ENCODE results near the gene PARVB. TPM values are rescaled to one million over a fixed set of nuclear protein-coding genes. Genes with fewer than 3 reads are reported as not detected.

PARVB gene
- total and polyA plus RNA-seq, 2 donors (not counting 3 experiments of a cell fraction or from before 2014, with no cell fraction given) = 155 to 162 TPM

DNA sequence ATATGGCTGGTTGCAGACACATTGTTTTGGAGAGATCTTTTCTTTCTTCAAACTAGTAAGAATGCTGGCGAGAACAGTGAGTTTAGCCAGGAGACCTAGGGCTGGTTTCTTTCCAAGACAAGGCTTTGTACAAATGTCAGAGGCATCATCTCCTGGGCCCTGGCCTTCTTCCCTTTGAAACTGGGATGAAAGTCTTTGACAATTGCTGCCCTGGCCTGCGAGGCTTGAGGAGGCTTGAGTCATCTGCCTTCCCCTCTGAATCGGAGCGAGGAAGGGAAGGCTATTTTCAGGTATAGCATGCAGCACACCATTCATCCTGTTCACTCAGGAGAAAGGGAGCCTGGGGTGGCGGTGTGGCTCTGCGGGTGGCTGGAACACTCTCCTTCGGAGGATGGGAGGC lies 135.1 kb downstream of the PARVB start:
- H4K20me1 ChIP-seq (replicated peaks; ENCODE audit: control insufficient read depth, extremely low read depth, insufficient read depth, low read length) = no peaks in the 10 kb centered on the region
- no peaks in the 10 kb centered on the region for H3K79me2 ChIP-seq (ENCODE audit: control insufficient read depth, insufficient read depth, low read length)
- TF ChIP-seq POLR2AphosphoS5 (IDR thresholded peaks at IDR 0.05; ENCODE audit: insufficient read depth, low read depth, low read length) = no peak
- no peak for TF ChIP-seq GATA2 (IDR thresholded peaks at IDR 0.05; ENCODE audit: insufficient read depth, insufficient read length, low read depth, low read length)
- TF ChIP-seq, protein P1, sequence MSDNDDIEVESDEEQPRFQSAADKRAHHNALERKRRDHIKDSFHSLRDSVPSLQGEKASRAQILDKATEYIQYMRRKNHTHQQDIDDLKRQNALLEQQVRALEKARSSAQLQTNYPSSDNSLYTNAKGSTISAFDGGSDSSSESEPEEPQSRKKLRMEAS (IDR thresholded peaks at IDR 0.05; ENCODE audit: insufficient read depth, insufficient read length) = no peak
- TF ChIP-seq FOS (IDR thresholded peaks at IDR 0.05; ENCODE audit: borderline replicate concordance, insufficient read depth, low read length) = no peak
- TF ChIP-seq, protein P2, sequence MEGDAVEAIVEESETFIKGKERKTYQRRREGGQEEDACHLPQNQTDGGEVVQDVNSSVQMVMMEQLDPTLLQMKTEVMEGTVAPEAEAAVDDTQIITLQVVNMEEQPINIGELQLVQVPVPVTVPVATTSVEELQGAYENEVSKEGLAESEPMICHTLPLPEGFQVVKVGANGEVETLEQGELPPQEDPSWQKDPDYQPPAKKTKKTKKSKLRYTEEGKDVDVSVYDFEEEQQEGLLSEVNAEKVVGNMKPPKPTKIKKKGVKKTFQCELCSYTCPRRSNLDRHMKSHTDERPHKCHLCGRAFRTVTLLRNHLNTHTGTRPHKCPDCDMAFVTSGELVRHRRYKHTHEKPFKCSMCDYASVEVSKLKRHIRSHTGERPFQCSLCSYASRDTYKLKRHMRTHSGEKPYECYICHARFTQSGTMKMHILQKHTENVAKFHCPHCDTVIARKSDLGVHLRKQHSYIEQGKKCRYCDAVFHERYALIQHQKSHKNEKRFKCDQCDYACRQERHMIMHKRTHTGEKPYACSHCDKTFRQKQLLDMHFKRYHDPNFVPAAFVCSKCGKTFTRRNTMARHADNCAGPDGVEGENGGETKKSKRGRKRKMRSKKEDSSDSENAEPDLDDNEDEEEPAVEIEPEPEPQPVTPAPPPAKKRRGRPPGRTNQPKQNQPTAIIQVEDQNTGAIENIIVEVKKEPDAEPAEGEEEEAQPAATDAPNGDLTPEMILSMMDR (IDR thresholded peaks at IDR 0.05; ENCODE audit: extremely low read depth in 1 of 2, insufficient read depth in 1 of 2, low read depth in 1 of 2, low read length in 2 of 2) = no peak
- no peak for TF ChIP-seq MYC (IDR thresholded peaks at IDR 0.05; ENCODE audit: low read depth, low read length)
- TF ChIP-seq POLR2A (IDR thresholded peaks at IDR 0.05; ENCODE audit: low read depth, low read length) = no peak
- no peak for TF ChIP-seq JUN (IDR thresholded peaks at IDR 0.05; ENCODE audit: borderline replicate concordance, insufficient read depth, insufficient read length, low read depth)
- TF ChIP-seq EZH2 (IDR thresholded peaks at IDR 0.05; ENCODE audit: borderline replicate concordance, low read depth, low read length, severe bottlenecking) = no peak
- BruUV-seq (replicated peaks) = no TSS peak
- H3K27me3 ChIP-seq (ENCODE audit: control insufficient read depth in 2 of 2, insufficient read depth in 2 of 2, low read length in 2 of 2) = no peaks in the 10 kb centered on the region
- H3K9ac ChIP-seq (replicated peaks; ENCODE audit: extremely low read depth, insufficient read depth, low read length) = no peak overlapping the region
- dilution Hi-C loops (cut with MboI; ENCODE audit: extremely low pct_ligation_motif_present, low sequenced_read_pairs) = no loop called here
- H3K4me2 ChIP-seq (ENCODE audit: insufficient read depth, low read length) = no peak overlapping the region
- ChIA-PET POLR2A (no interaction called here), CTCF (no interaction called here)
- no peak overlapping the region for H2AFZ ChIP-seq (ENCODE audit: low read depth, low read length)
- intact Hi-C loops (cut with micrococcal nuclease) = no loop called here
- H3K27ac ChIP-seq (ENCODE audit: insufficient read depth, low read depth, low read length) = no peak overlapping the region
- no peak overlapping the region for H3K4me3 ChIP-seq (replicated peaks in 1 of 3; ENCODE audit: insufficient read depth in 1 of 3, low read depth in 1 of 3, low read length in 3 of 3)
- H3K4me1 ChIP-seq (ENCODE audit: control insufficient read depth, extremely low read depth, insufficient read depth, low read length) = no peaks in the 10 kb centered on the region
- DNase-seq (ENCODE audit: low read depth, low spot score) (no peak), FAIRE-seq (no peak)
- no peaks in the 10 kb centered on the region for H3K9me1 ChIP-seq (replicated peaks; ENCODE audit: control insufficient read depth, extremely low read depth, insufficient read depth, low read length)
- no peaks in the 10 kb centered on the region for H3K9me3 ChIP-seq (replicated peaks; ENCODE audit: control insufficient read depth, insufficient read depth, low read length)
- H3K36me3 ChIP-seq (ENCODE audit: control insufficient read depth in 2 of 2, extremely low read depth in 1 of 2, insufficient read depth in 2 of 2, low read length in 2 of 2) = peaks cover 4 to 29% of the 10 kb centered on the region in 2 experiments

Measured in endothelial cell of umbilical vein (primary cell).